GM19438 (cell line): Measurements from ENCODE around the gene FRAT2.
"Not testable (repeated sequence)": the region's sequence is repeated elsewhere in the genome, so short reads cannot be mapped to it uniquely, and the experiment has no call there.

Experiments used
- ATAC-seq: cut with Tn5 transposase; IDR thresholded peaks from one replicate; pipeline ENCODE4 v1.9.1; 2021; ENCODE audit warnings: low read depth; ENCODE audit not compliant: unreplicated experiment

Gene FRAT2

DNA sequence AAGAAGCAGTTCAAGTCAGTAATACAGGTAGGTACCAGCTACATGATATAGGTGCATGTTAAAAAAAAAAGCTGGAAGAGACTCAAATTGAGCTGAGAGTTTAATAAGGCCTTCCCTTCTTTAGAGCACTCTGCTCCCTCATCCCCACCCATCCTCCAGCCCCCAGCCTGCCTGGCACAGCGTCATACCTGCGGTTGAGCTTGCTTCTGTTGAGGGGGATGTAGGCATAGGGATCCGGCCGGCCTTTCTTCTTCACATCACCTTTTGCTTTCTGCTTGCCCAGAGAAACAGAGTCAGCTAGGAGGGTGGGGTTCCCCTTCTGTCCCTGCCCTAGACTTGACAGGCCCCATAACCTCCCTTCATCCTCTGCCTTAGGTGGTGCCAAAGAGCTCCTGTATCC lies 23.8 kb upstream of the FRAT2 start:
- ATAC-seq = no peak

DNA sequence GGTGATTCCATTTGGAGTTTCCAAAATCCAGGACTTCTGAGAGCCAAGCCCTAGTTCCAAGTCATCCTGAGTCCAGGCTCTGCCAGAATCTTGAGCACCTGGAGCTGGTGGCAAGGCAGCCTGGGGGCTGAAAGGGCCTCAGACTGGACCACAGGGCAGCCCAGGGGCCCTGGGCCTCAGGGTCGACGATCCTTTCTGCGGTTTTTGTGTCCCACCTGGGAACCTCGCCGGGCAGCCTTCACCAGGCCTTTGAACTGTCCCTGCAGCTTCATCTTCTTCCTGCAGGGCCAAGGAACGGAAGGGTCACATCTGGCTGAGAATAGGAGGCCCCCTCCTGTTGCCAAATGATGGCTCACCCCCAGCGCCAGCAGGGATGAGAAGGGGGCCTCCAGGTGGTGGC lies 22.4 kb upstream of the FRAT2 start:
- ATAC-seq = no peak

DNA sequence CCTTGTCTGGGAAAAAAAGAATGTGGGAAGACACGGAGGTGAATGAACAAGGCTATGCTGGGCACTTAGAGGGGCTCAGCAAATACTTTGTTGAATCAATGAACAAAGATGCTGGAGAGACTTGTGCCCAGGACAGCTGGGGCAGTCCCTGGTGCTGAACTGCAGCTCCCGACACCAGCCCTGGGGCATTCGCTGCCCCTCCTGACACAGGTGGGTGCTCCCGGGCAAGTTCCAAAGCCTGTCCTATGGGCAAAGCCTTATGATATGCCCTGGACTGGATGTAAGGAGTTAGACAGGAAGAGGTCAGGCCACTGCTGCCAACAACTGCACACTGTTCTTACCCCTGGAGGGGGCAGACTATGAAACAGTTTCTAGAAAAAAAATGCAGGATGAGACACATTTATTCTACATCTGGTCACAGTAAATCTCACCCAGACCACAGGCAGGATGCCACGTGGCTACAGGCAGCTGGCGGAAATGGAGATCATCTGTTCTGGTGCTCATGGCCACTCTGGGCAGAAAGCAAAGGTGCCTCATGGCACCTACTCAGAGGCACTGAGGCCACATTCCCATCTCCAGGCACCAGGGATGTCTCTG lies 21.9 kb upstream of the FRAT2 start:
- ATAC-seq = no peak

DNA sequence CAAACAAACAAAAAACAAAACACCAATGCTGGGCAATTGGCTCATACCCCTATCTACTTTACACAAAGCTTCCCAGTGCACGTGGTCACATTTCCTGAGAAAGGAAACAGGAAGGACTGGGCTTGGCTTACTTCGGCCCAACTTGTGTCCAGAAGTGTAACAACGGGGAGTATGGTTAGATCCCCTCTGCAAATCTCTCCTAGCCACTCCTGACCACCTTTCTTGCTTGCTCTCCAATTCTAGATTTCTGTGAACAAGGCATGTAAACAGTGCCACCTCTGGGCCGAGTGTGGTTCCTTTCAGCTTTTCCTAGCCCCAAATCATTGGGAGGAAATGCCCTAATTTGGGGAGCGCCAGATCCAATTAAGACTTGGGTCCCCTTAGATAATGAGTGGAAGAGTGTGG lies 21.0 kb upstream of the FRAT2 start:
- ATAC-seq = no peak

DNA sequence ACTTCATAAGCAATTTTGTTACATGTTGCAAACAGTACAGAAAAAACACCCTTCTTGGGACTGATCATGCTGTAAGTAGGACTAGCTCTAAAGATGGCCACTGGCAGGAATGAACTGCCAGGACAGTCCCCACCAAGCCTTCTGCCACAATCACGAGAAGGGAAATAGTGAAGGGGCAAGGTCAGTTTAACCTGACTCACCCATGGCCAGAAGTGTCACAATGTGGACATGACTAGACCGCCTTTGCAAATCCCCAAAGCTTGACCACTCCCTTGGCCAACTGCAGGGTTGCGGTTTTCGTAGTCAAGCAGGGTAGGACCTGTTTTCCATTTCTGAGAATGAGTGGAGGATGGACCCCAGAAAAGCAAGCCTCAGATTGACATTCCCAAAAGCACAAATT lies 19.4 kb upstream of the FRAT2 start:
- ATAC-seq = no peak

DNA sequence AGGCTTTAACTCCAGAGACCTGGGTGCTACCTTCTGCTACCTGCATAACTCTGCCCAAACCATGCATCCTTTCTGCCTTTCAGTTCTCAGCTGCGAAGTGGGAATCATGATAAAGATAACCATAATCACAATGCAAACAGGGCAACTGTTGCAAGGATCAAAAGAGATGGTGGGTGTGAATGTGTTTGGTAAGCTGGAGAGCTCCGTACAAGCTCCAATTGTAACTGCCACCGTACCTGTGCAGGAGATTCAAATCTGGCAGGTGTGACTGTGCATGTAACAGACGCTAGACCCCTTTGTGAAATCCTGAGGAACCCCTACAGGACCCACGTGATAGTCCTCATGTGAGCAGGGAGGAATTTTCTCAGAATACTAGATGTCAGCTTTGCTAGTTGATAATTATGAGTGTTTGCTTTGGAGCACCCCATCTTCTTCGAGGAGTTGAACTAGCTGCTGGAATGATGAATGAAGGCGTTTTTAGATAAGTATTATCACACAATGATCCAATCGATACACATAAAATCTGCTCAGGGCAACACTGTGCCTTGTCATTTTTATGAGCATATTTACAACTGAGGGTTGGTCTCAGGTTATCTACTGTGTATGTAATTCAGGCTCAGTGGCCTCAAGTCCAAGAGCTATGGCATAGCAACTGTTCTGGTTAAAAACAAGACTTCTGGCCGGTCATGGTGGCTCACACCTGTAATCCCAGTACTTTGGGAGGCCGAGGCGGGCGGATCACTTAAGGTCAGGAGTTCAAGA lies 15.4 kb upstream of the FRAT2 start:
- ATAC-seq = no peak

DNA sequence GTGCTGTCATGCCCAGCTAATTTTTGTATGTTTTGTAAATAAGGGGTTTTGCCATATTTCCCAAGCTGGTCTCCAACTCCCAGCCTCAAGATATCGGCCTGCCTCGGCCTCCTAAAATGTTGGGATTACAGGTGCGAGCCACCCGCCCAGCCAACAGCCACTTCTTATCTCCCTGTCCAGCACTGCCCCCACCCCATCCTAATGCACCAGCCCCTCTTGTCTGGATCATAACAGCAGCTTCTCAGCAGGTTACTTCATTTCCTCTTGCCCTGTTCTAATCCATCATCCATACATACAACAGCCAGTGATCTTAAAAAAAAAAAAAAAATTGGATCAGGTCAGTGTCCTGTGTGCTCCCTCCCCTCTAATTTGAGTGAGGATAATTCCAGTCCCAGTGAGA lies 12.8 kb upstream of the FRAT2 start:
- no peak for ATAC-seq

DNA sequence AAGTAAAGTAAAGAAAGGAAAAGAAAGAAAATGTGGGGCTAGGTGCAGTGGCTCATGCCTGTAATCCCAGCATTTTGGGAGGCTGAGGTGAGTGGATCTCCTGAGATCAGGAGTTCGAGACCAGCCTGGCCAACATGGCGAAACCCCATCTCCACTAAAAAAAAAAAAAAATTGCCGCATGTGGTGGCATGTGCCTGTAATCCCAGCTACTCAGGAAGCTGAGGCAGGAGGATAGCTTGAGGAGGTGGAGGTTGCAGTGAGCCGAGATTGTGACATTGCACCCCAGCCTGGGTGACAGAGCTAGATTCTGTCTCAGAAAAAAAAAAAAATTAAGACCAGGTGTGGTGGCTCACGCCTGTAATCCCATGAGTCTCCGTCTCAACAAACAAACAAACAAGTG lies 9.1 kb upstream of the FRAT2 start:
- ATAC-seq = not testable (repeated sequence)

DNA sequence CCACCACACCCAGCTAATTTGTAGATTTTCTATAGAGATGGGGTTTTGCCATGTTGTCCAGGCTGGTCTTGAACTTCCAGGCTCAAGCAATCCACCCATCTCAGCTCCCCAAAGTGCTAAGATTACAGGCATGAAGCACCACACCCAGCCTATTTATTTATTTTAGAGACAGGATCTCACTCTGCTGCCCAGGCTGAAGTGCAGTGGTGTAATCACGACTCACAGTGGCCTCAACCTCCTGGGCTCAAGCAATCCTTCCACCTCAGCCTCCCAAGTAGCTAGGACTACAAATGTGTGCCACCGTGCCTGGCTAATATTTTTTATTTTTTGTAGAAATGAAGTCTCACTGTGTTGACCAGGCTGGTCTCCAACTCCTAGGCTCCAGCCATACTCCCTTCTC lies 6.9 kb upstream of the FRAT2 start:
- no peak for ATAC-seq

DNA sequence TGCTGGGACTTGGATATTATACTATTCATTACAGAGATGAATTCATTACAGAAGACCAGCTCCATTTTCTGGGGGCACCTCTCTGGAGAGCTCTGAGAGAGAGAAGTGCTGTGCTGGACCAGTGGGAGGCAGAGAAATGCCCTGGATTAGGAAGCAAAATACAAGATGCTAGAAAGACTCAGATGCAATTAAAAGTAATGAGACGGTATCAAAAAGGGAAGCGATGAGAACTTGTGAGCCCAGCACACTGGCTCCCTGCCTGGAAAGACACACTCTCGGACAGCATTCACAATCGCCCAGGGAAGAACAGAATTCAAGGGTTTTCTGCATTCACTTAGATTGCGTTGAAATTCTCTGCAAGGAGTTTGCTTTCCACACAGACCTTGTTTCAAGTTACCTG lies 3.5 kb upstream of the FRAT2 start:
- no peak for ATAC-seq

DNA sequence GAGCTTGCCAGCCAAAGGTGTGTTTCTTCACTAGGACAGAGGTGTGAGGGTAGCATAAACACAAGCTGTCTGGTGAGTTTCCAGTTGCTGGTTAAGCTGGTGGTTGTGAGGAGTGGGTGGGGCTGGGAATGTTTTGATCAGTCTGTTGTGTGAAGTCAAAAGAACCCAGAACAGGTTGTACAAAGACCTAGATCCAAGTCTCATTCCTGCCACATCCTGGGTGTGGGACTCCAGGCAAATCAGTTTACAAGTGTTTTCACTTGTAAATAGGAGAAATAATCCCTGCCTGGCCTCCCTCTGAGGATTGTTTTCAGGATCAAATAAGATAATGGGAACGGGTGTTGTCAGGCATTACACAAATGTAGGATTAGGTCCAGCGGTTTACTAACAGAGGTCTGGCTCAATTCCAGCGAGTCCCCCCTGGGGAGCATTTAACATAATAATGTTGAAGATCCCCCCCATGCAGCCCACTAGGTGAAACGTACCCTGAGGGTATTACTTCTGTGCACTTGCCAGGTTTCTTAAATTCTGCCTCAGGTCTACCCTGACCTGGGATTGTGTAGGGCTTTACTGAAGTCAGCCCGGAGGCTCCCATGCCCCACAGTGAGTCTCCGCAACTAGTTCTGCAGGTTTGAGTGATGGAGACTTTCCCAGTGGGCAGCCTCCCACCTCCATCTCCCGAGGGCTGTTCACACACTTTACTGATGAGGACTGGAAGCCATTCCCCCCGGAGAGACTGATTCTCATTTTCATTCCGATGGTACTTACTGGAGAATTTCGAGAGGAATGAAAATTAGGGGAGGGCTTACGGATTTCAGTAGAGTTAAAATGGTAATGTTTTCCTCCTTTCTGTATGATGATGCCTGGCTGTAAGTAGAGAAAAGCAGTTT lies 2.7 kb upstream of the FRAT2 start:
- ATAC-seq = no peak

DNA sequence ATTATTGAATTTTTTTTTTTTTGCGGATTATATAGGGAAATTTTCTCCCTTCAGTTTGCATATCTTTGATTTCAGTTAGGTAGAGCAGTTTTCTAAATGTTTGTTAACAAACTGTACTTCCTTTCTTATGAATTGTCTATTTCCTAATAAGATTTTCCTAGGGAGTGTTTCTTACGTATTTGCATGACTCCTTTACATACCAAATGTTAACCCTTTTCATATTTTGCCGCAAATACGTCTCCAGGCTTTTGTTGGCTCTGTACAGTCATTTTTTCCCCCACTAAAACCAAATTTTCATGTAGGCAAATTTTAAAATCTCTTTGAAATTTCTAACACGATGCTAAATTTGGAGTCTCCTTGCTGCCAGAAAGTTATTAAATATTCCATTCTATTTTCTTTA lies 1.9 kb upstream of the FRAT2 start:
- ATAC-seq = no peak

DNA sequence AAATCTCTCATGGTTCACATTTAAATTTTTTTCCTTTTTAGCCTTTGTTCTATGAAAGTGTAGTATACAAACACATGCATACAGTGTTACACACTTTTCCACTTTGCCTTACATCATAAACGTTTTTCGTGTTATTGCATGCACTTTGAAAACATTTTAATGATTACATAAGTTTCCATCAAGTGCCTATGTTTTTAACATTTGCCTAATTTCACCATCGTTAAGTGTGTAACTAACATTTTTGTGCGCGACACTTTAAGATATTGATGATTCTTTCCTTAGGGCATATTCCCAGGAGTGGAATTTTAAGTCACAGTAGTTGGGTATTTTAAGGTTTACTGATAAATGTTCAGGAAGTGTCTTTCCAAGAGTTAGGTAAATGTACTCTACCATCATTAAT lies 1.5 kb upstream of the FRAT2 start:
- no peak for ATAC-seq

DNA sequence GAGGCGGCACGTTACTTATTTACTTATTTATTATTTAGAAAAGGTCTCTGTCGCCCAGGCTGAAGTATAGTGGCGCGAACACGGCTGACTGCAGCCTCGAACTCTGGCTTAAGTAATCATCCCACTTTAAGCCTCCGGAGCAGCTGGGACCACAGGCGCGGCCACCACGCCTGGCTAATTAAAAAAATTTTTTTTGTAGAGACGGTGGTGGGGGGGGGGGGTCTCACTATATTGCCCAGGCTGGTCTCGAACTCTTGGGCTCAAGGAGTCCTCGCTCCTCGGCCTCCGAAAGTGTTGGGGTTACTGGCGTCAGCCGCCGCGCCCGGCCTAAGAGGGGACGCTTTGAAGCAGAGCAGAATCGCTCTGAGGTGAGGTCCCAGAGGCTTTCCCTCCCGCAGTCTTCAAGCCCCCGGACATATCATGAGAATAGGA lies 675 bp upstream of the FRAT2 start:
- no peak for ATAC-seq

DNA sequence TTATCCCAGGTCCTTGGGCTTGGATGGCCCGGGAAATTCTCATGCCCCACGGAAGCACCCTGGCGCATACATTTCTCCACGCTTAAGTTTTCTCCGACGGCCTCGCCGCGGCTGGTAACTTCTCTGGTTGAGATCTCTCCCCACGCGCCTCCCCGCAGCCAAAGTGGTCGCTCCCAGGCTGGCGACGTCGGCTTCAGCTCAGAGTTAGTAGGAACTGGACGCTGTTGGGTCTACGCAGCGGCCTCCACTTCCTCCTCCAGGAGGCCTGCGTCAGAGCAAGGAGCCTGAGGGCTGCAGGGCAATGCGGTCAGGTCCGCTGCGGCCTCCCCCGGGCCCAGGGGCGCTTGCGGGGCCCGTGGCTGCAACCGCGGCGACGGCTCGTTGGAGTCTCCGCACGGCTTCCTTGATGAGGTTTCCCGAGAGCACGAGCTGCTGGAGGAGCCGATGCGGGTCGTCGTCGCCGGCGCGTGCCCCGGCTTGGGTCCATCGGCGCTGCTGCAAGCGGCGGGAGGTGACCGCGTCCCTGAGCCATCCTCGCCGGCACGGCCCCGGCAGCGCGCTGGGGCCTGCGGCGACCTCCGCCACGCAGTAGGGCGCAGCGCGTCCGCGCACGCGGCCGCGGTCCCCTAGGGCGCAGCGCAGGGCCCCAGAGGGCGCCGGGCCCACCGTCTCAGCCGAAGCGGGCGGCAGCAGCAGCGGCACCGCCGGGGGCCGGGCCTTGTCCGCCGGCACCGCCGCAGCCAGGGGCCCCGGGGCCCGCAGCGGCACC lies 744 bp downstream of the FRAT2 start:
- peak; percentile 19 for ATAC-seq

DNA sequence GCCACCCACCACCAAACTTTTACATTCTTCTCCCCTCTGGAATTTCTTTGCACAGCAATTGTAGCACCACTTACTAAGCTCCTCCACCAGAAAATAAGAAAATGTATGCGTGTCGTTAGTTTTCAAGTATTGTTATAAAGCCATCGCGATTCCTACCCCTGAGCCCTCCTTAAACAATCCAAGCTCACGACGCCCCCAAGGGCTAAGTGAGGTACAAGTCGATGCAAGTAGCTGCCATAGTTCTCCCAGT lies 1.3 kb downstream of the FRAT2 start:
- ATAC-seq = no peak

DNA sequence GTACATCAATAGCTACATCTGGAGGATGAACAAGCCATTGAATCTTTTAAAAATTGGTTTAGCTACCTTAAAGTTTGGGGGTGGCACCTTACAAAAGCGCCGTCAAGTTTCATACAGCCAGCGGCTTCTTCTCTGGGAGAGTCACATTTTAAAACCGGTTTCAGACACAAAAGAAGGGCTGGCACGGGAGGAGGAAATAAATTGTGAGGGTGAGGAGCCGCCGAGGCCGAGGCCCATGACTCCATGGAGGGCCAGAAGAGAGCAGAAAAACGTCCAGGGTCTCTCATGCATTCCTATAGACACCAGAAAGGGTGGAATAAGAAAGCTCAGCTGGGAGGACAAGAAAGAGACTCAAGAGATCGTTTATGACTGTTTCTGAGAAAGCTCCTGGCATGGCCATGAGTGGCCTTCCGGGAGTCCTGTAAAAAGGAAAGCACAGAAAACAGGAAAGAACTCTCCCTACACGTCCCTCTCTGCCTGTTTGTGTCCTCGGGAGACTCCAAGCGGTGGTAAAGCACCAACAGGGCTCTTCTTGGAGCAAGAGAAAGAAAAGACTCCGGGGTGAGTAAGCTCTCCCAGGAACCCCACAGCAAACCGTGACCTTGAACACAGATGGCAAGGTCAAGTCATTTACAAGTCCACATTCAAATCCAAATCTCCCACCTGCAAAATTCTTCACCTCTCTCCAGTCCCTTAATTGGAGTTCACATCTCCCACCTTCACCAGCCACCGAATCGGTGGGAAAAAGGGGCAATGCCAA lies 1.8 kb downstream of the FRAT2 start:
- no peak for ATAC-seq

DNA sequence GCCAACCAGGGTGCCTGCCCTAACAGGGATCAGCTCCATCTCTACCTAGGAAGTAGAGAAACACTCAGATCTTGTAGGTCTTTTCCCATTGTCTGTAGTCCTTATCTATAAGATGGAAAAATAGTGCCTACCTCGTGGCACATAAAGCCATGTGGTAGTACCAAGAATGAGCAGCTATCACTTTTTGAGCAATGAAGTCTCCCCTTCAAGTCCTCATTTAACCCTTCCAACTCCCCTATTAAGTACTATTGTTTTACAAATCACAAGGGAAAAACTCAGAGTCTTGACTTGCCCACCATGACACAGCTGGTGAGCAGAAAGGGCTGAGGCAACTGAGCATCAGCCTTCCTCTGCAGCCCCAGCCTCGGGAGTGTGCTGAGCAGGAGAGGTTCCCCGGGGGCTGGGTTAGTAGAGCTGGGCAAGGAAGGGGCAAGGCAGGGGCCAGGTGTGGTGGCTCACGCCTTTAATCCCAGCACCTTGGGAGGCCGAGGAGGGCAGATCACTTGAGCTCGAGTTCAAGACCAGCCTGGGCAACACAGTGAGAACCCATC lies 3.3 kb downstream of the FRAT2 start:
- no peak for ATAC-seq

DNA sequence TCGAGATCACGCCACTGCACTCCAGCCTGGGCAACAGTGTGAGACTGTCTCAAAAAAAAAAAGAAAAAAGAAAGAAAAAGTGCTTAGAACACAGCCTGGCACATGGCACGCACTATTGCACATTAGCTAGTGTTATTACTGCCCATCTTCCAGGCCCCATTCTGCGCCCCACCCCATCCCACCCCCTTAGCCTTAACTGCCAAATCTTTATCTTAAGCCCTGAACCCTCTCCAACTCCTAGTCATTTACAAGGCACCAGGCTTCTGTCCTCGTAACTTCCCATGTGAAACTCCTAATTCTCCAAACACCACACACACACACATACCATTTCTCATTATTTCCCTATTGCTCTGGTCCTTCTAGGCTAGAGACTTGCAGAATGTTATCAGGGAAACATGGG lies 4.8 kb downstream of the FRAT2 start:
- ATAC-seq = no peak
